MM.1S (cell line): ENCODE measurements around the gene KDM4D.

Experiments
- CTCF ChIP-seq: fragments of 300-600 bp; sonication (generic); IDR thresholded peaks from 2 replicates; pipeline ENCODE4 v1.5.1; 2016; ENCODE audit warnings: antibody characterized with exemption, low read length, mixed read lengths
- EZH2phosphoT487 ChIP-seq: fragments of 300-600 bp; sonication (generic); IDR thresholded peaks from 2 replicates; pipeline ENCODE4 v1.6.1; 2018; ENCODE audit warnings: antibody characterized with exemption, low read length

- TF ChIP-seq CTCF (no peak), EZH2phosphoT487 (no peak)
These were observed 68.7 kb downstream of the KDM4D start for GRCh38 chr11:95042239-95042638.
